ENCODE results near the gene NACA2. TPM values are rescaled to one million over a fixed set of nuclear protein-coding genes. Genes with fewer than 3 reads are reported as not detected.
"Not testable (repeated sequence)": the region's sequence is repeated elsewhere in the genome, so short reads cannot be mapped to it uniquely, and the experiment has no call there.

NACA2 gene
- 1.3 TPM for polyA plus RNA-seq (ENCODE audit: insufficient read length)

GRCh38 chr17:61591018-61591417 lies at the start of gene NACA2:
Gene NACA2 (minus strand): TSS chr17:61591219. CDS start chr17:61591180, 39 bp downstream.
- no peak for DNase-seq

DNA sequence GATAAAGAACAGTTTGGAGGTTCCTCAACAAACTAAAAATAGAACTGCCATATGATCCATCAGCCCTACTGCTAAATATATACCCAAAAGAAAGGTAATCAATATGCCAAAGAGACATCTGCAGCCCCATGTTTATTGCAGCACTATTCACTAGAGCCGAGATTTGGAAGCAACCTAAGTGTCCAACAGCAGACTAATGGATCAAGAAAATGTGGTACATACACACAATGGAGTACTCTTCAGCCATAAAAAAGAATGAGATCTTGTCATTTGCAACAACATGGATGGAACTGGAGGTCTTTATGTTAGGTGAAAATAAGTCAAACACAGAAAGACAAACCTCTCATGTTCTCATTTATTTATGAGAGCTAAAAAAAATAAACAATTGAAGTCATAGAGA lies 48.8 kb upstream of the NACA2 start:
- DNase-seq = no peak

DNA sequence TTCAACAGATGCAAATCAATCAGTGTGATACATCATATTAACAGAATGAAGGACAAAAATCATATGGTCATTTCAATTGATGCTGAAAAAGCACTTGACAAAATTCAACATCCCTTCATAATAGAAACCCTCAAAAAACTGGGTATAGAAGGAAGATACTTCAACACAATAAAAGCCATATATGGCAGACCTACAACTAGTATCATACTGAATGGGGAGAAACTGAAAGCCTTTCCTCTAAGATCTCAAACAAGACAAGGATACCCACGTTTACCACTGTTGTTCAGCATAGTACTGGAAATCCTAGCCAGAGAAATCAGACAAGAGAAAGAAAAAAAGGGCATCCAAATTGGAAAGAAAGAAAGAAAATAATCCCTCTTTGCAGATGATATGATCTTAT lies 47.1 kb upstream of the NACA2 start:
- no peak for DNase-seq

GRCh38 chr17:61635913-61636432 lies 45.0 kb upstream of the NACA2 start:
- DNase-seq = no peak

- DNase-seq = no peak
Measured at GRCh38 chr17:61634942-61635538, 44.0 kb upstream of the NACA2 start.

DNA sequence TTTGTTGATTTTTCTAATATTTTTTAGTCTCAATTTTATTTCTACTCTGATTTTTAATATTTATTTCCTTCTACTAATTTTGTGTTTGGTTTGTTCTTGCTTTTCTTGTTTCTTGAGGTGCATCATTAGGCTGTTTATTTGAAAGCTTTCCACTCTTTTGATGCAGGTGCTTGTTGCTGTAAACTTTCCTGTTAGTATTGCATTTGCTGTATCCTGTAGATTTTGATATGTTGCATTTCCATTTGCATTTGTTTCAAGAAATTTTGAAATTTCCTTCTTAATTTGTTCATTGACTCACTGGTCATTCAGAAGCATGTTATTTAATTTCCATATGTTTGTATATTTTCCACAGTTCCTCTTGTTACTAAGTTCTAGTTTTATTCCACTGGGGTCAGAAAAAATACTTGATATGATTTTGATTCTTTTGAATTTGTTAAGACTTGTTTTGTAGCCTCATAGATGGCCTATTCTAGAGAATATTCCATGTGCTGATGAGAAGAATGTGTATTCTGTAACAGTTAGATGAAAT lies 43.1 kb upstream of the NACA2 start:
- DNase-seq = no peak

DNA sequence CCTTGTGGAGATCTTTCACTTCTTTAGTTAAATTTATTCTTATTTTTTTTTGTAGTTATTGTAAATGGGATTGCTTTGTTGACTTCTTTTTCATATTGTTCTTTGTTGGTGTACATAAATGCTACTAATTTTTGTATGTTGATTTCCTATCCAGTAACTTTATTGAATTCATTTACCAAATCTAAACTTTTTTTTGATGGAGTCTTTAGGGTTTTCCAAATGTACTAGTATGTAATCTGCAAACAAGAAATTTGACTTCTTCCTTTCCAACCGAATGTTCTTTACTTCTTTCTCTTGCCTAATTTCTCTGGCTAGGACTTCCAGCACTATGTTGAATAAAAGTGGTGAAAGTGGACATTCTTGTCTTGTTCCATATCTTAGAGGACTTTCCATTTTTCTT lies 41.8 kb upstream of the NACA2 start:
- no peak for DNase-seq

GRCh38 chr17:61631800-61632199 lies 40.8 kb upstream of the NACA2 start:
- DNase-seq = no peak

DNA sequence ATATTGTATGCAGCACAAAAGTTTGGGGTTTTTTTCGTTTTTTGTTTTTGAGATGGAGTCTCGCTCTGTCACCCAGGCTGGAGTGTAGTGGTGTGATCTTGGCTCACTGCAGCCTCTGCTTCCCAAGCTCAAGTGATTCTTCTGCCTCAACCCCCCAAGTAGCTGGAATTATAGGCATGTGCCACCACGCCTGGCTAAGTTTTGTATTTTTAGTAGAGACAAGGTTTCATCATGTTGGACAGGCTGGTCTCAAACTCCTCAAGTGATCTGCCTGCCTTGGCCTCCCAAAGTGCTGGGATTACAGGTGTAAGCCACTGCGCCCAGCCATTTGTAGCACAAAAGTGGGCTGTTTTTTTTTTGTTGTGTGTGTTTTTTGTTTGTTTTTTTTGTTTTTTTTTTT lies 37.1 kb upstream of the NACA2 start:
- not testable (repeated sequence) for DNase-seq

DNA sequence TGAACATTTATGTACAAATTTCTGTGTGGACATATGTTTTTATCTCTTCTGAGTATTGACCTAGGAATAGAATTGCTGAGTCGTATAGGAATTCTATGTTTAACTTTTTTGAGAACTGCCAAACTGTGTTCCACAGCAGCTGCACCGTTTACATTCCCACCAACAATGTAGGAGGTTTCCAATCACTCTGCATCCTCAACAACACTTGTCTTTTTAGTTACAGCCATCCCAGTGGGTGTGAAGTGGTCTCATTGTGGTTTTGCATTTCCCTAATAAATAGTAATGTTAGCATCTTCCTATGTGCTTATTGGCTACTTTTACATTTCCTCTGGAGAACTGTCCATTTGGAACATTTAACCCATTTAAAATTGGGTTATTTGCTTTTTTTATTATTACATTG lies 36.6 kb upstream of the NACA2 start:
- no peak for DNase-seq

GRCh38 chr17:61627125-61627524 lies 36.1 kb upstream of the NACA2 start:
- DNase-seq = no peak

GRCh38 chr17:61625564-61625963 lies 34.5 kb upstream of the NACA2 start:
- no peak for DNase-seq

GRCh38 chr17:61624951-61625350 lies 33.9 kb upstream of the NACA2 start:
- DNase-seq = no peak

DNA sequence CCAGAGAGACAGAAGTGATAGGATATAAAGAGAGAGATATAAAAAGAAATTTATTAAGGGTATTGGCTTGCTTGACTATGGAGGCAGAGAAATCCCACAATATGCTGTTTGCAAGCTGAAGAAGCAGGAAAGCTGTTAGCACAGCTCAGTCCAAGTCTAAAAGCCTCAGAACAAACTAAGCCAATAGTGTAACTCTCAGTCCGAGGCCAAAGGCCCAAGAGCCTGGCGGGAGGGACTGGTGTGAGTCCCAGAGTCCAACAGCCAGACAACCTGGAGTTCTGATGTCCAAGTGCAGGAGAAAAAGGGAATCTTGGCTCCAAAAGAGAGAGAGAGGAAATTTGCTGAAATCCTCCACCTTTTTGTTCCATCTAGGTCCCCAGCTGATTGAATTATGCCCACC lies 30.3 kb upstream of the NACA2 start:
- DNase-seq = no peak

- DNase-seq = no peak
Measured at GRCh38 chr17:61619953-61620352, 28.9 kb upstream of the NACA2 start.

DNA sequence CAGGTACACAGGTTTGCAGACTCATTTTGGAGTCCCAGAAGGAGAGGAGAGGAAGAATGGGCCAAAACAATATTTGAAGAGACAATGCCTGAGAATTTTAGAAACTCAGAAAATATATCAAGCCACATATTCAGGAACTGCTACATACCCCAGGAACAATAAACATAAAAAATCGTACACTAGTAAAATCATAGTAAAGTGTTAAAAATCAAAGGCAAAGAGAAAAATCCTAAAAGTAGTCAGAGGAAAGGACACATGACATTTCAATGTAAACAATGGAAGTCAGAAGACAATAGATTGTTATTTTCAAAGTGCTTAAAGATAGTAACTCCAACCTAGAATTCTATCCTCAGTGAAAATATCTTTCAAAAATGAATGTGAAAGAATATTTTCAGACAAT lies 28.5 kb upstream of the NACA2 start:
- DNase-seq = no peak

DNA sequence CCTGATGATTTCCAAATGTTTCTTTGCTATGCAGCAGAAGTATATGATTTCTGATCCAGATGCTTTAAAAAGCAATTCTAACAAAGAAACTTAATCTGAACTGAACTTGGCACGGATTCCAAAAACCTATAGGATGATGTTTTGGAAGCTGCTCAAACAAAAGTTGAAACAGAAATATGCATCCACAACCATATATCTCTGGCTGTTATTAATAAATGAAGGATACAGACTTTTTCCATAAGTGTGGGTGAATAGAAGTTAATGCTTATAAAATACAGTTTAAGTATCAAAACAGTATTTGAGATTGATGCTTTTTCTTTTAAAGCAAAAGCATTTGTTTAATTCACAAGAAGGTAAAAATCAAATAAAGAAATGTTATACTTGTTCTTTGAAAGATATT lies 27.9 kb upstream of the NACA2 start:
- DNase-seq = no peak

DNA sequence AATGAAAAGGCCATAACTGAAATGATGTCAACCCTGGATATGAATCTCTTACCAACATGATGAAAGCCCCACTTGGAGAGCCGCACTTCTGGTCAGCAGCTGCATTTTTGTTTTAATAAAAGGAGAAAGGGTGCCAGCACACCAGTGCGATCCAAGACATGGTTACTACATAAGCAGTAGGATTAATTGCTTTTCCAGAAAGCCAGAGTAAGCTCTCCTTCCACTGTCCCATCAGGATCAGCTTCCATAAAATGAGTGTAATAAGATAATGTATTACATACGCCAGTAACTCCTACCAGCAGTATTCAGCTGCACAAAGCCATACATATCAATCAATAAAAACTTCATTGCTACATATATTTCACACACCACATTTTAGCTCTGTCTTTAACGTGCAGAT lies 26.3 kb upstream of the NACA2 start:
- peak; percentile 66 for DNase-seq

DNA sequence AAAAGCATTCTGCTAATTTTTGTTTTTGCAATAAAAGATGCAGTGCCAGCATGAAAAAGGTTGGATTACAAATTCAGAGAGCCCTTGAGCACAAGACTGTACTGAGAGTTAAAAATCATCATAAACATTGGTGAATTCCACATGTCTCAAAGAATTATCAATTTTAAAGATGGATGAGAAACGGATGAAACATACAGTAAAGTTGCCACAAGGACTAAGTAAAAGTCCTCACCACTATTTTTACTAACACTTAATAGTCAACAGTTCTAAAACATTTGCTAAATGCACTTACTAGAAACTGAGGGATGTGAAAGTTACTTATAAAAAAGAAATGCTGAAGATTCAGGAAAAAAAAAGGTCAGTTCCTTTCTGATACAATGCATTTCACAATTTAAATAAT lies 25.8 kb upstream of the NACA2 start:
- DNase-seq = no peak

- no peak for DNase-seq
Measured at GRCh38 chr17:61614219-61614618, 23.2 kb upstream of the NACA2 start.

DNA sequence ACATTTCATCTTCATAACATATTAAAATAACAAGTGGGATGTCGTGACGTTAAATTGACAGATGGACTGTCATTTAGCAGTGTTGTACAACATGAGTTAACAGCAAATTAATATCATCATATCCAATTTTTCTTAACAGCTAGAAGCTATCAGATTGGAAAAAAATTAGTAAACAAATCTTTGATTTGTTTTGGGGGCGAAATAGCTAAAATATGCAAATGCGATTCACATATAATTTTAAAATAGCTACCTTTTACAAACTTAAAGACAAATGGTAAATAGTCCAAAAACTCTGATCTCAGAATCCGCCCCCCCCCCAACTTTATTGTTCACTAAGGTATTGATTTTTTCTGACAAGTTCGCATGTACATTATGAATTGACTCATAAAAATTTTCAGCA lies 20.3 kb upstream of the NACA2 start:
- DNase-seq = no peak

DNA sequence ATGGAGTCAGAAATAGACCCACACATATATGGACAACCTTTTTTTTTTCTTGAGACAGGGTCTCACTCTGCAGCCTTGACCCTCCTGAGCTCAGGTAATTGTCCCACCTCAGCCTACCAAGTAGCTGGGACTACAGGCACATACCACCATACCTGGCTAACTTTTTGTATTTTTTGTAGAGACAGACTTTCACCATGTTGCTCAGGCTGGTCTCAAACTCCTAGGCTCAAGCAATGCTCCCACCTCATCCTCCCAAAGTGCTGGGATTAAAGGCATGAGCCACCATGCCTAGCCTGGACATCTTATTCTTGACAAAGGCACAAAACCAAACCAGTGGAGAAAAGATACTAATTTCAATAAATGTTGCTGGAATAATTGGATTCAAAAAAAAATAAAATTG lies 14.7 kb upstream of the NACA2 start:
- no peak for DNase-seq

- DNase-seq = no peak
Measured at GRCh38 chr17:61601297-61601696, 10.3 kb upstream of the NACA2 start.

- no peak for DNase-seq
Measured at GRCh38 chr17:61600621-61601020, 9.6 kb upstream of the NACA2 start.

GRCh38 chr17:61599608-61600007 lies 8.6 kb upstream of the NACA2 start:
- DNase-seq = no peak
